Endothelial cell of umbilical vein (primary cell): Measurements from ENCODE around the gene ZG16B.

Source experiments
- CTCF ChIP-seq, 2 donors: IDR thresholded peaks; 1 replicate in 1 of 2; 2 replicates in 1 of 2; pipeline ENCODE4 v1.5.1; 2011; ENCODE audit warnings: low read length in 2 of 2, mild to moderate bottlenecking in 2 of 2, moderate library complexity in 2 of 2, control low read depth in 1 of 2, inconsistent platforms in 1 of 2, low read depth in 1 of 2; ENCODE audit not compliant: insufficient read depth in 1 of 2; ENCODE audit errors: extremely low read depth in 1 of 2
- EZH2 ChIP-seq: IDR thresholded peaks from 2 replicates; pipeline ENCODE4 v1.6.1; 2012; ENCODE audit warnings: borderline replicate concordance, low read depth, mild to moderate bottlenecking, moderate library complexity, low read length, inconsistent platforms; ENCODE audit not compliant: severe bottlenecking
- MAX ChIP-seq: IDR thresholded peaks from 2 replicates; pipeline ENCODE4 v1.6.1; 2011; ENCODE audit not compliant: insufficient read depth, insufficient read length
- POLR2A ChIP-seq: IDR thresholded peaks from 2 replicates; pipeline ENCODE4 v1.6.1; 2012; ENCODE audit warnings: low read depth, mild to moderate bottlenecking, control low read depth, low read length
- POLR2AphosphoS5 ChIP-seq: IDR thresholded peaks from 2 replicates; pipeline ENCODE4 v1.6.1; 2012; ENCODE audit warnings: low read depth, mild to moderate bottlenecking, control low read depth, low read length, moderate library complexity; ENCODE audit not compliant: insufficient read depth

- TF ChIP-seq EZH2 (no peak), POLR2AphosphoS5 (no peak), CTCF (IDR thresholded peaks at IDR 0.05; ENCODE audit: extremely low read depth in 1 of 2, insufficient read depth in 1 of 2, low read depth in 1 of 2, low read length in 2 of 2) (no peak), POLR2A (no peak), MAX (no peak)
These were observed at the start of gene ZG16B for GRCh38 chr16:2829501-2830354.
